IPS DF 4.7 (cell line): ENCODE results near the gene HMG20A.

Source experiments
- DNase-seq: peaks from one replicate; pipeline ENCODE4 v3.0.0-alpha.2; 2013; ENCODE audit warnings: low spot score; ENCODE audit errors: extremely low read depth

The HMG20A gene

DNA sequence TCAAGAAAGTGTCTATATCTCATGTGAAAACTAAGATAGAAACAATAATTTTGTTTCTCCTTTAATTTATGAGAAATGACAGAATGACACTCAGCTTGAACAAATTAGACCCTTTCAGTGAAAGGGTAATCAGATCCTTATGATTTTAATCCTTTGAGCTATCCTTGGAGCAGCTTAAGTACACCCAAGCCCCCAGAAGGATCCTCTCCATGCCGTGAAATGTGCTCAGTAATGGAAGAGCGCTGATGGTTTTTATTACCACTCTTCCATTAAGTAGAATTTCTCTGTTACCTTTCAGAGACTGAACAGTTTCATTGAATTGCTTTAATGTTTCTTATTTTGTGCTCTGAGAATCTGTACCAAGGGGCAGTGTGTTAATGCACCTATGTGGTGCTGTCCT lies 54.3 kb downstream of the HMG20A start:
- no peak for DNase-seq

DNA sequence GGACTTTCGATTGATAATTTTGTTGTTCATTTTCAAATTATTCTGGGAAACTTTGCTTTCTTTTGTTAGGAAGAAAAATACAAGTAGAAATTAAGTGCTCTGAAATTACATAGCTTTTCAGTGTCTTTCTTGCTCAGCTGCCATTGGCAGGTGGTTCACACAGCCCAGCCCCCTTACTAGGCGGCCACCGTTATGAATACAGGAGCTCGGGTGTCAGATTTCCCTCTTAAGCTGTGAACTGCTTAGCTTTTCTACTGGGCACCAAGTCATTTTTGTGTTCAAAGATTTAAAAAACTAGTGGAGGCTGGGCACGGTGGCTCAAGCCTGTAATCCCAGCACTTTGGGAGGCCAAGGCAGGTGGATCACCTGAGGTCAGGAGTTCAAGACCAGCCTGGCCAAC lies 55.2 kb downstream of the HMG20A start:
- no peak for DNase-seq

DNA sequence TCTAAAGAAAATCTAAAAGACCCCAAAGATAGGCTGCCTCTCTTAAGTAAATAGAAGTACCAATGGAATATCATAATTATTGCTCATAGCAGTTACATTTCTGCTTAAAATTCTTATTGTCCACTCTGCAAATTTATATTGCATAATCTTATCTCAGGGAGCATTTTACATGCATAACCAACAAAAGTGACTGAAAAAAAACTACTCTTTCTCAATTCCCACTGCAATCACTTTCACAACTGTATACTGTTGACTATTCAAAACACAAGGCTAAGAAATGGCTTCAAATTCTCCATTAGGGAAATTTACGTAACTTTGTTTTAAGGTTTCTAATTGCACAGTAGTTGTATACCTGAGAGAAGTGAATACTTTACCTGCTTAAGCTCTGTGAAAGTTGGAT lies 56.3 kb downstream of the HMG20A start:
- DNase-seq, result no peak

DNA sequence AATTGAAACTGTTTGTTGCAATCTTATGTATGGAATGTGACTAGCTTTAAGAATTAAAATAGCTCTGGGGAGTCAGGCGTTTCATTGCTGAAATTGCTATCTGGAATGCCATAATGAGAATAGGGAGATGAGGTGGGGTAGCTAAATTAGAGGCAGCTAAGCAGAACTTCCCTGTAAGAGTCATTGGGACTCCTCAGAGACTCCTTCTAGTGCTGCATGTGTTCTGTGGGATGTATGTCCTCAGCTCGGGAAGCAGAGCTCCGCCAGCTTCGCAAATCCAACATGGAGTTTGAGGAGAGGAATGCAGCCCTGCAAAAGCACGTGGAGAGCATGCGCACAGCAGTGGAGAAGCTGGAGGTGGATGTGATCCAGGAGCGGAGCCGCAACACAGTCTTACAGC lies 57.4 kb downstream of the HMG20A start:
- DNase-seq, result no peak

DNA sequence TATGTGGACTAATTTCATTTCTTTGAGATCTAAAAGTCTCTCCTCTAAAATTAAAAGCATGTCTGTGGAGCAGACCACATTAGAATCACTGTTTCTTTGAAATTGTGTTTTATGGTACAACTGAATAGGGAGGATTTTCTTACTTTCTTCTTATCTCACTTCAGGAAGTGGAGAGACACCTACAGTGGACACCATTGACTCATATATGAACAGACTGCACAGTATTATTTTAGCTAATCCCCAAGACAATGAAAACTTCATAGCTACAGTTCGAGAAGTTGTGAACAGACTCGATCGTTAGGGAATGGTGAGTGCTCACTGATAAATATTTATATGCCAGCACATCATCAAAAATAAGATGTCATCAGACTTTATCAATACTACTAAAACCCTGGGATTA lies 58.3 kb downstream of the HMG20A start:
- DNase-seq, result no peak

DNA sequence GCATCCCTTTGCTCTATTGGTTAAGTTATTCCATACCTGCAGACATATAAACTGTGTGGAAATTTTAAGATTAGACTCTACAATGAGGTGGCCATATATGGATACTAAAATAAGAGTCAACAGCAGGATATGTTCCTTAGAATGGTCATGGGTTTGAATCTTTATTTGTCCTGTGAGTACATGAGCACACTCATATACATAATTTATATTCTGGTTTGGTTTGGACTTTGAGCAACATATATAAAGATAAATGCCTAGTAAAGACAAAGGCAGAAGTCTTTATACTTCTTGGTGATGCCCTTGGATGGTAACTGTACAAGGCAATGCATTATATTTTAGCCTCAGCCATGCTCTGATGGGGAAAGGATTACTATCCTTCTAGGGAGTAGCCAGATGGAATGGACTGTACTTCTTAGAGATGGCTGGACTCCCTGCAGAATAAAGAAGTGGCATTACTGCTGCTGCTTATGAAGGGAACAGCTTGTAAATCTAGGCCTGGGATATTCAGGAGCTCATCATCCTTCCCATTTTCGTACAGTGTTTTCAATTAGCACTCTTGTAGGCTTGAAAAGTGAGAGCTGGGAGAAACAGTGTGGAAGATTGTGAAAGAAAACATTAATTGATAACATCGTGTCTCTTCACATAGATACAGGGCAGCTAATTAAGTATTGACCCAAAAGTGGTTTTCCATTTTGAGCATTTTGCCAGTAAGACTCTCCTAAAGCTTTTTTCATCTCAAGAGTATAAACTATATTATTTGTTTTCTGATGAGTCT lies 60.4 kb downstream of the HMG20A start:
- no peak for DNase-seq

DNA sequence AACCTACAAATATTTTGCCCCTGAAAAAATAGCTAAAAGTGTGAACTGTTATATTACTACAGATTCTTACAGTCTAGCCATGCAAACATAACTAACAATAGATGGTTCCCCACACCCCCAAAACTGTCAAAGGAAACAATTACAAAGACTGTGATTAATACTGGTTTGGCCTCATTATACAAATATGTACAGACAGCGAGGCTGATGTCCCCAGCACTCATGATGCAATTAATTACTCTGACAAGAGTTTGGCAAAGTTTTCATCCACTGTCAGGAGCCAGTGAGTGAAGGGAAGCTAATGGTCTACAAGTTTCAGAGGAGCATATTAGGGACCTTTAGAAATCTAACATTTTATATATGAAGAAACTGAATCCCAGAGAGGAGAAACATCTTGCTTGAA lies 61.0 kb downstream of the HMG20A start:
- no peak for DNase-seq

DNA sequence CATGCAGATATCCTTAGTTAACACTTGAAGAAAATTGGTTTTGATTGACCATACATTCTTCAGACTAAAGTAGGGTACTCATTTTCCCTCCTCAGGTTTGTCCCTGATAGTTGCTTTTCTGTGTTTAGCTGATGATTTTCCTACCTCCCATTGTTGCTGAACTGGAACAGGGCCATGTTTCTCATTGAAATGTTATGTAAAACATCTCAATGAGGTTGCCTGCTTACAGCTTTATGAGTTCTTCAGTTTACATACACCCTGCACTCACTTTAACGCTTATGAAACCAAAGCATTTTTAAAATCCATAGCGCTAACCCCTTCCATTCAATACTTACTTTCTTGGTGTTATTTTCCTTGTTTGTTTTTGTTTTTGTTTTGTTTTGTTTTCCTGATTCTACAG lies 61.9 kb downstream of the HMG20A start:
- DNase-seq, result no peak

DNA sequence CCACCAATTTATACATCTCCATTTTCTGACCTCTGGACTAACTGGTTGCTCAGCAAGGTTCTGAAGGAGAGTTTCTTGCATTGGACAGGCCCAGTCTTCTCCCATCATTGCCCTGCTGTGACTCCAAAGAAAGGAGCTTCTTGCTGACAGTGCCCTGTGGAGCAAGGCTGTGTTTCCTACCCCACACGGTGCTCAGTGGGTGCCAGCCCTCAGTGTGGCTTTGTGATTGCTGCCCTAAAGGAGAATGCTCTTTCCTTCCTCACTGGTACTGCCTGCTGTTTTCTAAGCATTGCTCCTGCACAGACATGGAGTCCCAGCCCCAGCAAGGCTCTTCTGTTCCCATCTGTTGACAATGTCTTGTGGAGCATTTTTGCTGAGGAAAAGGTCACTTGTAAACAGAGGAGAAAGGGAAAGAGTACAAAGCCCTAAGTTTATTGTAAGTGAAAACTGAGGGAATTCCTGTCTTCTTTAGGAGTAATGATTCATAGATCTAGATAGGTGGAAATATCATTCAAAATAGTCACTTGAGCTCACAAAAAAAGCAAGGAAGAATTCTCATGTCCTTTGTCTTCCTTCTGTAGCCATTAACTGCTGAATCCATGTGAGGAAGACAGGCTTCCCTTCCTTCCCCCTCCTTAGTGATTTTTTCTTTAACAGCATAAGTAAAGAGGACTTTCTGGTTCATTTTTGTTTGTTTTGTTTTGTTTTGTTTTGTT lies 62.9 kb downstream of the HMG20A start:
- no peak for DNase-seq

DNA sequence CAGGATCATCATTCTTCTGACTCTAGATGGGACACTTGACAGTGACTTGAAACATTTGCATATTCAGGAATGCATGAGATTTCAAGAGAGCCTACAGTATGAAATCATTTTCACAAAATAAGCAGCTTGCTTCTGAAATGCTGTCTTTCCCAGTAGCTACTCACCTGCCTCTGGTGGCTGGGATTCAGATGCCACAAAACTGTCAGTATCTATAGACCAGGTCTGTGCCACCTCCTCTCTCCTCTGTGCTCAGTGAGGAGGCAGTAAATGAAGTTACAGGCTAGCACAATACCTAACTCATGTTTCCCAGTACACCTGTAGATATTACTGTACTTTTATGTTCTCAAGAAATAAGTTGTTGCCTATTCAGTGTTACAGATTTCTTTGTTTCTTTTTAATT lies 64.3 kb downstream of the HMG20A start:
- no peak for DNase-seq

DNA sequence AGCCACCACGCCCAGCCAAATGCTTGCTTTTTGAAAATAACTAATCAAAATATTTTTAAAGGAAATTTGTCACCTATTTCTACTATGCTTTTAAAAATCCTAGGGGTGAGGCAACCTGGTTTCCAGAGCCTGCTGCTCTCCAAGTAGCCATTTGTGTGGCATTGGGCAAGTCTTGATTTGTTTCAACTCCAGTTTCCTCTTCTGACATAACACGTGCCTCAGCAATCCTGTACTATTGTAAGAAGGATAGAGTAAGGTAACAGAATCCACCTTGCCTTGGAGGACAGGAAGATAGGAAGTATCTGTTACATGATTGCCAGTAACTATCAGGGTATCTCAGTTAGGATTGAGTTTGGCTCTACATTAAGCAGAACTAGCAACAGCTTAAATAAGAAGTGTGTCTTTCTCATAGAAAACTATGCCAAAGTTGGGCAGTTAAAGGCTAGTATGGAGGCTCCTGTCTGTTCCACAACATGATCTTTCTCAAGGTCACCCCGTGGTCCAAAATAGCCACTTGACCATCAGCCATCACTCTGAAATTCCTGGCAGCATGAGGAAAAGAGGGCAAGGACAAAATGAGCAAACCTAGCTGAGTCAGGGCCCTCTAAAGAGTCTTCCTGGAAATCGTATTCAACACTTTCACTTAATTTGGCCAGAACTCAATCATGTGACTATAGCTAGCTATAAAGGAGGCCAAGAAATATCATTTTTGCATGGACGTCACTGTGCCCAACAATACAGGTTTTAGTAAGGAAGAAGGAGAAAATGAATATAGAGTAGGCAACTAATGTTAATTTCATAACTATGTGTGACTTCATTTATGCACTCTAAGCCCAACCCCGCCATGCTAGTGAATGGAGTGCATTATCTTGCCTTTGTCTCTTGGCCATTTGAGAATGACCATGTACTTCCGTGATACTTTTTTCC lies 66.1 kb downstream of the HMG20A start:
- no peak for DNase-seq

DNA sequence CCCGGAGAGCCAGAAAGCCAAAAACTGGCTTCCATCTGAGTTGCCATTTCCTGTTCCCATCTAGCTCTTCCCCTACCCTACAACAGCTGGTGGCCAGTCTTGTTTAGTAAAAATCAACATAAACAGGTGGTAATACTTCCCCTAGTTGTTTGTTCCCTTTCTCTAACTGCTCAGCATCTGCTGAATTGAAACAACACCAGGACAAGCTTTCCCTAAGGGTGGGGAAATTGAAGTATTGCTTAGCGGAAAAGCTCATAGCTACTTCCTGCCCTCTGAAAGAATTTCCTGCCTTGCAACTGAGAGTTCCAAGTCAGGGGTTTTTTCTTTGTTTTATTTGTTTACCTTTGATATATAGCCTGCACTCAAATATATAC lies 66.8 kb downstream of the HMG20A start:
- DNase-seq, result no peak

DNA sequence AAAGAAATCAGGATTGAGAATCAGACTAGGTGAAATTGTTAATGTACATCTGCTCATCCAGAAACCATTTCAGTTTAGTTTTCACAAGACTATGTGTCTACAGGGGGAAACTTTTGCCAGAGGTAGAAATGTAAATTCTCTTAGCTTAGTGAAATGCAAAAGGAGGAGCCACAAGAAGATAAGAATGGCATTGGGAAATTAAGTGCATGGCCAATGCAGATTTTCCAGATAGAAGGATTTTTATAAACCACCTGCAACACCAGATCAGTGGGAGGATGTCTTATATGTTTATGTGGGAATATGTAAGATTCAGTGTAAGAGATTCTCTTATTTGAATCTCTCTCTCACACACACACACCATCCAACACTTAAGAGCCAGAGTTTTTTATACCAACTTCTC lies 67.2 kb downstream of the HMG20A start:
- DNase-seq, result no peak

DNA sequence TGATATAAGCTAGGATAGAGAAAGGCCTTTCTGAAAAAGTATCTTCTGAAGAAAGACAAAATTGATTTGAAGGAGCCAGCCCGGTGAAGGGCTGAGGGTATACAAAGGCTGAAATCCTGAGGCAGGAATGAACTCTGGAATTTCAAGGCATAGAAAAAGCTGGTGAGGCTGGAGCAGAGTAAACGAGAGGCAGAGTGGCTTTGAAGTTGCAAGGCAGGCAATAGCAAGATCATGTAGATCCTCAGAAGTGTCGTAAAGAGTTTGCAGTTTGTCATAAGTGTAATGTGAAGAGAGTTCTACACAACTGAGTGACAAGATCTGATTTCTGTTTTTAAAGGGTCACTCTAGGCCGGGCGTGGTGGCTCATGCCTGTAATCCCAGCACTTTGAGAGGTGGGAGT lies 69.0 kb downstream of the HMG20A start:
- no peak for DNase-seq

DNA sequence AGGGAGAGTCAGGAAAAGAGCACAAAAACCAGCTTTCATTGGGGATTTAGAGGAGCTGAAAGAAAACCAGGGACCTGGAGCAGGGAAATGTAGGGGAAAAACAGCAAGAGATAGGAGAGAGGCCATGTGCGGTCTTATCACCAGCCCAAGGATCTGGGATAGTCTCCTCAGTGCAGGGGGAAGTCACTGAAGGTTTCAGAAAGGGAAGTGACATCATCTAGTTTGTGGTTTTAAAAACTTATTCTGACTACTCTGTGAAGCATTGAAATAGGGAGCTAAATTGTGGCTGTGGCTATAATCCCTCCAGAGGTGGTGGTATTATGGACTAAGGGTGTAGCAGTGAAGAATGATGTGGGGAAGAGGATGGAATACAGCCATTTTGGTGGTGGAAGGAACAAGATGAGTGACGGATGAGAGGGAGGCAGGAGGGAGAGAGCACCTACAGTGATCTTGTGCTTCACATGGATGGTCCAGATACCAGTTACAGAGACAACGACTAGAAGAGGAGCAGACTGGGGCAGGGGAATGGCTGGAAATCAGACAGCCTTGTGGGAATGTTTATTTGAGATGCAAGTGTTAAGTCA lies 72.7 kb downstream of the HMG20A start:
- DNase-seq, result no peak

DNA sequence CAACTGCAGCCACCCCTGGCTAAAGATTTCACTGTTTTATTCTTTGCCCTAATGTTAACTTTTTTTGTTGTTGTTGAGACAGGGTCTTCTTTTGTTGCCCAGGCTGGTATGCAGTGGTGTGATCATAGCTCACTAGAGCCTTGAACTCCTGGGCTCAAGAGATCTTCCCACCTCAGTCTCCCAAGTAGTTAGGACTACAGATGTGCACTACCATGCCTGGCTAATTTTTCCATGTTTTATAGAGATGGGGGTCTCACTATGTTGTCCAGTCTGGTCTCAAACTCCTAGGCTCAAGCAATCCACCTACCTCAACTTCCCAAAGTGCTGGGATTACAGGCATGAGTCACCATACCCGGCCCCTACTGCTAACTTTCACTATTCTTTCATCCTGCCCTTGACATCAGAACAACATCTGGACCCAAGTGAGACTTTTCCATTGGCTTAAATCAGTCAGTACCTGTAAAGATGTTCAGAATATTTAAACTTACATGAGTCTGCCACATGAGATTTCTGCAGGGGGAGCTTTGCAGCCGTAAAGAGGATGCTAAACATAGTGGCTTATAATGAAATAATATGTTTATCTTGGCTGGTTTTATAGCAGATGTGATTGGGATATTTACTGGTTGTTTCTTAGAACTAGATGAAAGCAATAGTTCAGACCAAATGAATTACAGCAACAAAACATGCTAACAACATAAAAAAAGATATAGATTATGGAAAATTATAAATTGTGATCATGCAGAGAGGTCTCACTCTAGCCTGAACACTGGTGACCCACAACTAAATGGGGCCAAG lies 73.6 kb downstream of the HMG20A start:
- no peak for DNase-seq

DNA sequence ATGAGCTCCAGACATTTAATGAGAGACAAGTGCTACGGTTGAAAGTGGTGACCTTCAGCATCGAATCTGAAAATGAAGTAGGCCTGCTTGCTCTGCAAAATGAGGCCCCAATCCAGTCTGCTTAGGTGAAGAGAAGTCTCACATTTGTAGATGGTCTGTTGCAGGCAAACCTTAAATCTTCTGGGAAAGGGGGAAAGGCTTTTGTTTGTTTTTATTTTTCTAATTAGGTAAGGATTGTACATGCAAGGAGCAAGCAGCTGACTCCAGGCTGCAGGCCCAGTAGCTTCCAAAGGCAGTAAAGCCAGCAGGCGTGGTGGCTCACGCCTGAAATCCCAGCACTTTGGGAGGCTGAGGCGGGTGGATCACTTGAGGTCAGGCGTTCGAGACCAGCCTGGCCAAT lies 74.3 kb downstream of the HMG20A start:
- DNase-seq, result no peak

DNA sequence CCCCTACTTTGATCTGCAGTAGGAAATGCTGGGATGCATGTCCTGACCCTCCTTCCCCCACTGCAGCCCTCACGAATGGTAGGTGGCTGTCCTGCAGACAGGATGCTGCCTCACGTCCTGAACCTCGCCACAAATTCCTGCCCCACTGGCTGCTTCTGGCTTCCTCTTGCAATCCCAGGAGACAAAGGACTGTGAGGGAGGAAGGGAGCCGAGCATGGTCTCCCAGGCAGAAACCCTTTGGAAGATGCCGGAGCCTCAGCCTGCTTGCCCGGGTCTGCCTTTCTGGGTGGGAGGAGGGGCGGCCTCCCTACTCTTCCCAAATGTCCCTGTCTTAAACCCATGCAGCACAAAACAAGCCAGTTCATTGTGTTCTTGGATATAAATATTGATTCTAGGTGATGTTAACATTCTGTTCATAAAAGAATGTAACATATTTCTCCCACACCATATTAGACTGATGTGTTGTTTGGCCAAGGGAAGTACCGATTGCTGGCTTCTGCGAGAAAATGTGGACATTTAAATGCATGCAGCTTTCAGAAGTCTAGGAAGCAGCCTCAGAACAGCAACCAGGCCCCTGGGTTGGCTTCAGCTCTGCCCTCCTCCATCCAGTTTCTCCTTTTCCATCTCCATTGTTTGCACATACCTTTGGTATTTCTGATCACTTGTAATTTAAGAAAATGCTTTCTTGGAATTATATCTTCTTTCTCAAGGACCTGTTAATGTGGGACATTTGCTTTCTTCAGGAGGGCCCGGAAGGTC lies 75.3 kb downstream of the HMG20A start:
- DNase-seq, result no peak

DNA sequence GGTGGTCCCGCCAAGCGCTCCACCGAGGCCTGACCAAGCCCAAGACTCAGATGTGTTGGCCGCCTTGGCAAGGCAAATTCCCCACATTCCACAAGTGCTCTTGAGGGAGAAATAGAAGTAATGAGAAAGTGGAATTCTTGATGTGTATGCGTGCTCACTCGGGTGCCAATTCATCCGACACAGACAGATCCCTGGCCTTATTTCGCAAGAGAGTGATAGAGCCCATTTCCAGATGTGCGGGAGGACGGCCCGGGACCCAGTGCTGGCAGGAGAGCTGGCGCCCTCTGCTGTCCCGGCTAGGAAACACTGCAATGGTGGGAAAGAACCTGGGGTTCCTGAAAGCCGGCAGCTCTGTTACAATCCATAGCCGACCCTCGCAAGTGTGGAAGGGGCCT lies 76.0 kb downstream of the HMG20A start:
- no peak for DNase-seq

DNA sequence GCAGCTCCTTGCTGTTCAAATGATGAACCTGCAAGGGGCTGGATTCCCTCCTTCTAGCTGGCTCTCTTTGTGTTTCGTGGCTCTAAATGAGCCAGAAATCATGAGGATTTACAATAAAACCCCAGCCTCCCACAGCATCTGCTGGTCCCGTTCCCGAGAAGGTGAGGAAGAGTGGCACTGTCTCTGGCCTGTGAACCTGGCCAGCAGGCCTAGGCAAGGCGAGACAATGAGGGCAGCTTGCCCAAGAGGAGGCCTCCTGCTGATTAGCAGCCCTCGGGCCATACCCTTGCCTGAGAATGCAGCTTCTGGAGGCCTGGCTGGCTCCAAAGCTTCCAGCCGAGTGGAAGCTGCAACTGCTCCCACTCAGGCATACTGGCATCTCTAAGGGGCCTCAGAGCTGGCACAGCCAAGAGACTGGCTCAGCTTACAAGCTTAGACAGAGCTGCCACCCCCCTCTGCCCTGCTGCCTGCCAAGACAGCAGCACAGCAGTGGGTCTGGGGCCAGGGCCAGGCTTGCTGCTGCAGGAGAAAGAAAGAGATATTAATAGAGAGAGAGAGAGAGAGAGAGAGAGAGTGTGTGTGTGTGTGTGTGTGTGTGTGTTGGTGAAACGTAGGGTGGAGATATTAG lies 76.5 kb downstream of the HMG20A start:
- no peak for DNase-seq
